ENCODE data around the gene ADCY2.

The ADCY2 gene

GRCh38 chr5:7418276-7418675 is 22.3 kb downstream of the ADCY2 start:
- no peaks in the 10 kb centered on the region for H4K20me1 ChIP-seq (ENCODE audit: insufficient read depth, low read length)
- no peaks in the 10 kb centered on the region for H3K9me3 ChIP-seq (ENCODE audit: insufficient read depth, low read length)
- H3K79me2 ChIP-seq (ENCODE audit: low read length), result no peaks in the 10 kb centered on the region
- no peak overlapping the region for H3K4me2 ChIP-seq (ENCODE audit: low read length)
- H3K27ac ChIP-seq (ENCODE audit: low read length), result no peak overlapping the region
- no peak overlapping the region for H2AFZ ChIP-seq (ENCODE audit: low read depth, low read length)
- no peak overlapping the region for H3K4me3 ChIP-seq (ENCODE audit: low read length)
- no peaks in the 10 kb centered on the region for H3K4me1 ChIP-seq (ENCODE audit: low read length)
- no peak for TF ChIP-seq CTCF (IDR thresholded peaks at IDR 0.05; ENCODE audit: low read depth, low read length)
- no peak for TF ChIP-seq EZH2phosphoT487 (IDR thresholded peaks at IDR 0.05; ENCODE audit: low read depth)
- no peak overlapping the region for H3K9ac ChIP-seq (ENCODE audit: low read length)
- no peaks in the 10 kb centered on the region for H3K27me3 ChIP-seq (ENCODE audit: low read depth, low read length)
- H3K36me3 ChIP-seq (replicated peaks; ENCODE audit: low read depth, low read length), result no peaks in the 10 kb centered on the region

- Histone ChIP-seq H3K4me3 (ENCODE audit: low read length) (no peak overlapping the region), H3K9ac (ENCODE audit: low read length) (no peak overlapping the region), H3K79me2 (ENCODE audit: low read length) (no peaks in the 10 kb centered on the region), H4K20me1 (ENCODE audit: insufficient read depth, low read length) (no peaks in the 10 kb centered on the region), H3K4me2 (ENCODE audit: low read length) (no peak overlapping the region), H3K27me3 (ENCODE audit: low read depth, low read length) (no peaks in the 10 kb centered on the region), H3K4me1 (ENCODE audit: low read length) (no peaks in the 10 kb centered on the region), H3K36me3 (replicated peaks; ENCODE audit: low read depth, low read length) (no peaks in the 10 kb centered on the region), H2AFZ (ENCODE audit: low read depth, low read length) (no peak overlapping the region), H3K27ac (ENCODE audit: low read length) (no peak overlapping the region), H3K9me3 (ENCODE audit: insufficient read depth, low read length) (no peaks in the 10 kb centered on the region)
- TF ChIP-seq EZH2phosphoT487 (IDR thresholded peaks at IDR 0.05; ENCODE audit: low read depth) (no peak), CTCF (IDR thresholded peaks at IDR 0.05; ENCODE audit: low read depth, low read length) (no peak)
Observed at GRCh38 chr5:7419367-7419766, 23.4 kb downstream of the ADCY2 start.

- H4K20me1 ChIP-seq (ENCODE audit: insufficient read depth, low read length), result no peaks in the 10 kb centered on the region
- H3K79me2 ChIP-seq (ENCODE audit: low read length), result no peaks in the 10 kb centered on the region
- H3K9me3 ChIP-seq (ENCODE audit: insufficient read depth, low read length), result no peaks in the 10 kb centered on the region
- H2AFZ ChIP-seq (ENCODE audit: low read depth, low read length), result no peak overlapping the region
- no peak for TF ChIP-seq CTCF (IDR thresholded peaks at IDR 0.05; ENCODE audit: low read depth, low read length)
- no peak for TF ChIP-seq EZH2phosphoT487 (IDR thresholded peaks at IDR 0.05; ENCODE audit: low read depth)
- H3K27ac ChIP-seq (ENCODE audit: low read length), result no peak overlapping the region
- H3K27me3 ChIP-seq (ENCODE audit: low read depth, low read length), result no peaks in the 10 kb centered on the region
- H3K9ac ChIP-seq (ENCODE audit: low read length), result no peak overlapping the region
- H3K36me3 ChIP-seq (replicated peaks; ENCODE audit: low read depth, low read length), result no peaks in the 10 kb centered on the region
- H3K4me2 ChIP-seq (ENCODE audit: low read length), result no peak overlapping the region
- H3K4me3 ChIP-seq (ENCODE audit: low read length), result no peak overlapping the region
- H3K4me1 ChIP-seq (ENCODE audit: low read length), result no peaks in the 10 kb centered on the region
Observed at GRCh38 chr5:7419846-7420245, 23.9 kb downstream of the ADCY2 start.

GRCh38 chr5:7420510-7421280 is 24.8 kb downstream of the ADCY2 start:
- no peaks in the 10 kb centered on the region for H3K9me3 ChIP-seq (ENCODE audit: insufficient read depth, low read length)
- H3K27ac ChIP-seq (ENCODE audit: low read length), result no peak overlapping the region
- no peak overlapping the region for H3K9ac ChIP-seq (ENCODE audit: low read length)
- H3K4me2 ChIP-seq (ENCODE audit: low read length), result no peak overlapping the region
- H3K36me3 ChIP-seq (replicated peaks; ENCODE audit: low read depth, low read length), result no peaks in the 10 kb centered on the region
- TF ChIP-seq CTCF (IDR thresholded peaks at IDR 0.05; ENCODE audit: low read depth, low read length) (no peak), EZH2phosphoT487 (IDR thresholded peaks at IDR 0.05; ENCODE audit: low read depth) (no peak)
- H3K27me3 ChIP-seq (ENCODE audit: low read depth, low read length), result no peaks in the 10 kb centered on the region
- H3K4me1 ChIP-seq (ENCODE audit: low read length), result no peaks in the 10 kb centered on the region
- H3K4me3 ChIP-seq (ENCODE audit: low read length), result no peak overlapping the region
- H2AFZ ChIP-seq (ENCODE audit: low read depth, low read length), result no peak overlapping the region
- no peaks in the 10 kb centered on the region for H4K20me1 ChIP-seq (ENCODE audit: insufficient read depth, low read length)
- no peaks in the 10 kb centered on the region for H3K79me2 ChIP-seq (ENCODE audit: low read length)

Measured in OCI-LY3 (cell line).